Dermis microvascular lymphatic vessel endothelial cell (primary cell): ENCODE data around the gene SLC38A3. TPM values are rescaled to one million over a fixed set of nuclear protein-coding genes. Genes with fewer than 3 reads are reported as not detected.
A peak's percentile ranks its signal among the peaks of the same experiment; 100 is the strongest.
"Not testable (repeated sequence)": the region's sequence is repeated elsewhere in the genome, so short reads cannot be mapped to it uniquely, and the experiment has no call there.

Source experiments
- DNase-seq, 2 donors: peaks; one replicate each; pipeline versions ENCODE4 v3.0.0 to v3.0.0-alpha.2; 2010; ENCODE audit warnings: low read depth in 2 of 2
- total RNA-seq: library from RNA; depleted of rRNA; stranded (reverse); fragments of >200 nt; gene quantifications from 2 replicates; pipeline ENCODE4 v1.2.1, GENCODE V29; 2014

Gene SLC38A3
- total RNA-seq, 1 donor from 2014 or later, result under 0.01 TPM

DNA sequence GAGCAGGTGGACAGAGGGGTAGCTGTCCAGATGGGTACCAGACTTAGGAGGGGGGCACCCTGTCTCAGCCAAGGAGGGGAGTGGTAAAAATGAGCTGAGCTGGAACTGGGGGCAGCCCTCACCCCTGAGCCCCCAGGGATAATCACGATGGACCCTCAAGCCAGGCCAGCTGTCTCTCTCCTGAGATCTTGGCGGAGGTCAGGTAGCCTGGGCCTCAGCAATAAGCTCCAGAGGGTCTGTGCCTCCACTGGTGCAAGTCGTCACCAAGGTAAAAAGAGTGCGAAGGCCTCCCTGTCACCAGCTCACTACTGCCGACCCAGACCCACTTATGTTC is 5.1 kb downstream of the SLC38A3 start:
- no peak for DNase-seq

GRCh38 chr3:50210510-50211367 is 5.7 kb downstream of the SLC38A3 start:
- DNase-seq, result no peak

GRCh38 chr3:50211368-50211717 is 6.3 kb downstream of the SLC38A3 start:
- DNase-seq, result not testable (repeated sequence)

GRCh38 chr3:50211930-50212329 is 6.9 kb downstream of the SLC38A3 start:
- DNase-seq, result no peak

DNA sequence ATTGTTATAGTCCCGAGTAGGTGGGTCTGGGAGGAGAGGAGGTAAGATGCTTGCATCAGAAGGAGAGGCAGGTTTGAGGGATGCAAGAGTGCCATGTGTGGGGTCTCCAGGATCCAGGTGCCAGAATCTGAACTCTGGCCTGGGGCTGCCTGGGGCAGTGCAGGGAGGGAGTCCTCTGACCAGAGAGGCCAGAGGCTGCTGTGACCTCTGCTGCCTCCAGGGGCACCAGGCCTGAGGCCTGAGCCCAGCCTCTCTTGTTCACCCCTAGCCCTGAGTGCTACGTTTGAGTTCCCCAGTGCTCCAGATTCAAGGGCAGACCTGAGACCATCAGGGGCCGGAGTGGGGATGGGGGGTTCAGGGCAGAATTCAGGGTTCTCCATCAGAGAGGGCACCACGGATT is 7.4 kb downstream of the SLC38A3 start:
- DNase-seq, result no peak

DNA sequence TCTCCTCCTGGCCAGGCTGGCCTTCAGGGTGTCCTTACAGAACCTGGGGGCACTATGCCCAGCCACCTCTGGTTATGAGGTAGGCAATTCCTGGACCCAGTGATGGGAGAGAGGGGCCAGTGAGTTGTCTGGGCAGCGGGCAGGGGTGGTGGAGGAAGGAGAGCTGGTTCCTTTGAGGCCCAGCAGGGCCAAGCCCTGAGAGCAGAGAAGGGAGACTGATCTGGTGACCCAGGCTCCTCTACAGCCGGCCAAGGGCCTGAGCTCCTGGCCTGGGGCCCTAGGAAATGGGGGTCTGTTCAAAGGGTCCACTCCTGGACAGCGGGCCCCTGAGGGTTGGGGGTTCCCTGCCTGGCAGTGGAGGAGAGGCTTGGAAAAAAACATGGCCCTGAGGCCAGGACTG is 7.9 kb downstream of the SLC38A3 start:
- no peak for DNase-seq

DNA sequence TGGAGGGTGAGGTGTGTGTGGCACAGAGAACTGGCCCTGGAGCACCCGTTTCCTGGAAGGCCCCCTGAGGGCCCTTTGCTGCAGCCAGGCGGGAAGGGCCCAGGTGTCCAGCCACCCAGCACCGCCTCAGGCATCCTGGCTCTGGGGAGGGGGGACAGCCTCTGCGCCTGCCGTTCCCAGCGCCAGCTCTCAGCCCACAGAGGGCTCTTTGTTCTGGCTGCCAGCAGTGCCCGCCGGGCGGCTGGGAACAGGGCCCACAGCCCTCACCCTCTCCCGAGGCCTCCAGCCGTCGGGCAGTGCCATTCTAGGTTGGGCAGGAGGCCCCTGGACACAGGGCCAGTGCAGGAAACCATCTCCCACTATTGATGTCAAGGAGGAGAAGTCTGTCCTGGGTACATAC is 8.3 kb downstream of the SLC38A3 start:
- DNase-seq, result no peak

GRCh38 chr3:50214824-50215223 is 9.8 kb downstream of the SLC38A3 start:
- DNase-seq, result no peak

DNA sequence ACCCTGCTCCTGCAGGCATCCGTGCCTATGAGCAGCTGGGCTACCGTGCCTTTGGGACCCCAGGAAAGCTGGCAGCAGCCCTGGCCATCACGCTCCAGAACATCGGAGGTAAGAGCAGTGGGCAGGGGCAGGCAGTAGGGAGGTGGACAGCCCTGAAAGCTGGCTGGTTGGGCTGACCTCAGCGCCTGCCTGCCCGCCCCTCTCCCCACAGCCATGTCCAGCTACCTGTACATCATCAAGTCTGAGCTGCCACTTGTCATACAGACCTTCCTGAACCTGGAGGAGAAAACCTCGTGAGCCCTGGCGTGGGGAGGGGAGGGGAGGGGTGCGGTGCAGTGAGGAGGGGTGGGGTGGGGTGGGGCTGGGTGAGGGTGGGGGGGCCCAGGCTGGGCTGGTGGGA is 10.5 kb downstream of the SLC38A3 start:
- DNase-seq, result no peak

- DNase-seq, result no peak
Observed at GRCh38 chr3:50217681-50218080, 12.6 kb downstream of the SLC38A3 start.

GRCh38 chr3:50218448-50218847 is 13.4 kb downstream of the SLC38A3 start:
- no peak for DNase-seq

DNA sequence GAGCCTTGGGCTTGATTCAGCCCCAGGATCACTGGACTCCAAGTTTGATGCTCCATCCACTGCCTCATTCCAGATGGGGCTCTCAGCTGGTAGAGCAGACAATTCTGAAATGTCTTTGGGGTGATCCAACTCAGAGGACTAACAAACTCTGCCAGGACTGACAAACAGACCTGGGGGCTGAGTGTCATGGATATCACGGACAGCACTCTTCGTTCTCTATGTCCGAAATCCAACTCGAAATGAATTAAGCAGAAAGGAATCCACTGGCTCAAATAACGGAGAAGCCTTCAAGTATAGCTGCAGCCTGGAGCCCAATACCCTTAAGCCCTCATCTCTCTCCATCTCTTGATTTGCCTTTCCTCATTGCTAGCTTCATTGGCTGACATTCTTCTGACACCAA is 14.2 kb downstream of the SLC38A3 start:
- no peak for DNase-seq

GRCh38 chr3:50220109-50220508 is 15.0 kb downstream of the SLC38A3 start:
- no peak for DNase-seq

- DNase-seq, result no peak
Observed at GRCh38 chr3:50221051-50221410, 16.0 kb downstream of the SLC38A3 start.

DNA sequence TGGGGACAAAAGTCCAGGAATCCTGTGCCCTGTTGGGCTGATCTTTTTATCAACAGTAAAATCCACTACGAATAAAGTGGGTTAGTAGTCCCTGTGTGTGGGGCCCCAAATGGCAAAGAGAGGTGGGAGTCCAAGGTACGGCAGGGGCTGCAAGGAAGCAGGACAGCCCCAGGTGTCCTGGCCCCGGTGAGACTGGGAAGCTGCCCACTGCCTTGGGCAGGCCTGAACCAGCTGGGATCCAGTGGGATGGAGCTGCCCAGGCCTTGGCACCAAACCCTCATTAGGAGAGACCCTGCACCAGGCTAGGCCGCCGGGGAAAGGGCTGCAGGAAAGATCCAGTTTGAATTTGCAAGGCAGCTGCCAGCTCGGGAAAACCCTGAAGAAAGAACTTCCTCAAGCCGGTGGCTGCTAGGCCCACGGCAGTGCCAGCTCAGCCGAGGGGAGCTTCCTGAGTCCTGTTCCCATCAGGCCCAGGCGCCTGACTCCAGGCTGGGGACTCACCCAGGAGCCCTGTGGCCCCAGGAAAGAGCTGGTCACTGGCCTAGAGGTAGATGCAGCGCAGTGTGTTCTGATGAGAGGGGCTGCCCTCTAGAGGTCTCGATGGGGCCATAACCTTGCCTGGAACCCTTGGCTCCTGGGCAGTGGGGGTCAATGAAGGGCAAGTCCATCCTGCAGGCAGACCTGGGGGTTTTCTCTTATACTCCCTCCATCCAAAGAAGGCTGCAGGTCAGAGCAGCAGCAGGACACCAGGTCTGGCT is 16.5 kb downstream of the SLC38A3 start:
- DNase-seq, result no peak

DNA sequence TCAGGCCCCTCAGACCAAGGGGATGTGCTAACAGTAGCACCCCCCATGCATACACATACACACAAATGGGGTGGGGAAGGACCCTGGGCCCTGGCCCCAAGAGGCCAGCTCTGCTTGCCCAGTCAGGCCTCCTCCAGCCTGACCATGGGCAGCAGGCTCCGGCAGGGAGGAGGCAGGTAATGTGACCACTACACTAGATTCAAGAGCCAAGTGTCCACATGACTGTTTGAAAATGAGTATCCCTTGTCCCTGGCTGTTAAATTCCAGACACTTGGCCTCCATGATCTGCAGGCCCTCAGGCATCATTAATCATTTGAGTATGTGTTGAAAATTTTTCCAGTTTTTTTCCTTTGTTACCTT is 17.1 kb downstream of the SLC38A3 start:
- no peak for DNase-seq

GRCh38 chr3:50224639-50225038 is 19.6 kb downstream of the SLC38A3 start:
- DNase-seq, result no peak

DNA sequence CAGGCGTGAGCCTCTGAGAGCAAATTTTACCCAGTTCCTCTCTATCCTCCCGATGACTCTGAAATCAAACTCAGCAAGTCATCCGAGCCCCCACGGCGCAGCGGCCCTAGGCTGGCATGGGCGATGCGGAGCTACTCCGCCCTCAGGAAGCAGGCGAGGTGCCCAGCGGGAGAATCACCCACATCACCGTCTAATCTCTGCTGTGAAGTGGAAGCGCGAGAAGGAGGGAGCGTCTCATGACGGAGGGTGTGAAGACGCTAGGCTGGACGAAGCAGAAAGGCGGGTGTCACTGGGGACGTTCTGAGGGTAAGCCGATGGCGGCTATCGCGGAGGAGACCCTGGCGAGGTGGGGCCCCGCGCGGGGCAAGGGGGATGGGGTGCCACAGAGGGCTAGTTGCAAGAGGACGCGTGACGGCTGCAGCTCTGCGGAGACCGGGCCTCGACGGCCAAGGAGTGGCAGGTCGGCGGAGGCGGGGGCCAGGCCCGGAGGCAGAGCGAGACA is 21.9 kb downstream of the SLC38A3 start:
- no peak for DNase-seq

DNA sequence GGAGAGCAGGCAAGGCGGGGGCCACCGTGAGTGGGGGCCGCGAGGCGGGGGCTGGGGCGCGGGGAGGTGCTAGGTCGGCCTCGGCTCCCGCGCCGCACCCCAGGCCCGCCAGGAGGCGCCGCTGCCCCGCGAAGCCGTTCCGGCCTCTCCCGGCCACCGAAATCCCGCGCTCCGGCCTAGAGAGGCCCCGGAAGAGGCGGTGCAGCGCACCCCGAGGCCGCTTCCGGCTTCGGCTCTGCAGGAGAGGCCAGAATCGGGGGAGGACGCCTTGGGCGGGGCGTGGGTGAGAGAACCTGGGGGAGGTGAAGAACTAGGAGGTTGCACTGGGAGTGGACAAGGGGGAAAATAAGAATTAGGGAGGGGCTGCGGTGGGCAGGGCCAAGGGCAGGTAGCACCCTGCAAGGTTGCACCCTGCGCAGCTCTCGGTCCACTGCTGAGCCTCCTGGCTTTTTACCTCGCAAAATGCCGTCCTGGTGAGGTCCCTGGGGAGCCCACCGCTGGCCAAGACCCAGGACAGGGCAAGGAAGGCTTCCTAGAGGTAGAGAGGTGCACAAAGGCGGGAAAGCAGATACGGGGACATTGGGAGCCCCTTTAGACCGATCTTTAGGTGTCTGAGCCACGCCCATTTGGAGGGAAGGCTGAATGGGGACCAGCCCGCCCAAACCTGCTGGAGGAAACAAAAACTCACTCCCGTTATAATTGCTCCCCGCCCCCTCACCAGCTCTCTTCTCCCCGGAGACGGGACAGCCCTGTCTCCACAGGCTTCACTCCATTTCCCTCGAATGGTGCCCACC is 22.5 kb downstream of the SLC38A3 start:
- DNase-seq, result peak in 1 of 2 donors; percentile 71

GRCh38 chr3:50228184-50228763 is 23.2 kb downstream of the SLC38A3 start:
- DNase-seq, result not testable (repeated sequence)

GRCh38 chr3:50229490-50229889 is 24.4 kb downstream of the SLC38A3 start:
- DNase-seq, result no peak
